GM18907 (cell line): Measurements from ENCODE around the gene IGIP.
"Not testable (repeated sequence)": the region's sequence is repeated elsewhere in the genome, so short reads cannot be mapped to it uniquely, and the experiment has no call there.

Experiments used
- ATAC-seq: cut with Tn5 transposase; IDR thresholded peaks from one replicate; pipeline ENCODE4 v1.9.1; 2021; ENCODE audit warnings: mild to moderate bottlenecking, moderate library complexity; ENCODE audit not compliant: unreplicated experiment

IGIP gene

DNA sequence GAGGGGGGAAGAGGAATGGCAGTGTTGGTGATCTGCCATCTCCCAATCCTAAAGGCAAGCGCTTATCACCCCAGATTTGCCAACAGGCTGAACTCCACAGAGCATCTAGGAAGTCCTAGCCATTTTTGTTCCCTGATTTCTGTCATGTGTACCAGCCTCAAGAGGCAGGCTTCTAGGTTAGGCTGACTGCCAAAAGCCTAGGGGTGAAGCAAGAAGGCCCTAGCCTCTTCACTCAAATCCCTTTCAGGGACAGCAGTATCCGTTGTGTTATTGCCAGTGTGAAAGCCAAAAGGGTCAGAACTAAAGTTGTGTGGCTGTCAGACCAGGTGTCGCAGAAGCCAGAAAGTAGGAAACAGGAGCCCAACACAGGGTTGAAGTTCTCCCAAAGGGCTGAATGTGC lies 14.7 kb downstream of the IGIP start:
- no peak for ATAC-seq

GRCh38 chr5:140141241-140141640 lies 15.5 kb downstream of the IGIP start:
- ATAC-seq = no peak

DNA sequence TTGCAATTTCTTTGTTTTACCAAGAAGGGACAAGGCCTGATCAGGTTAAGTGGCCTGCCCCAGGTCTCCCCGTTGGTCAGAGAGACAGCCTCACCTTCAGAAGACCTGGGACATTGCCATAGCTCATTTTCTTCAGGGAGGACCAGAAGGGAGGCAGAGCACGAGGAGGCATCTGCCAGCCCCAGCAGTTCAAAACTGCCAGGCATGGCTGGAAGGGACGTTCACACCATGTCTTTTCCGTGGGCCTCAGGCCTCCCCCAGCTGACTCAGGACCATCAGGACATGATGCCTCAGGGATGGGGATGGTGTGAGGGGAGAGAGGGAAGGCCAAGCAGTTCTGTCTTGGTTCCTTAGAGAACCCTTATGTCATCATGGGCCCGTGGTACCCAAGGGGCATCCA lies 16.5 kb downstream of the IGIP start:
- ATAC-seq = no peak

DNA sequence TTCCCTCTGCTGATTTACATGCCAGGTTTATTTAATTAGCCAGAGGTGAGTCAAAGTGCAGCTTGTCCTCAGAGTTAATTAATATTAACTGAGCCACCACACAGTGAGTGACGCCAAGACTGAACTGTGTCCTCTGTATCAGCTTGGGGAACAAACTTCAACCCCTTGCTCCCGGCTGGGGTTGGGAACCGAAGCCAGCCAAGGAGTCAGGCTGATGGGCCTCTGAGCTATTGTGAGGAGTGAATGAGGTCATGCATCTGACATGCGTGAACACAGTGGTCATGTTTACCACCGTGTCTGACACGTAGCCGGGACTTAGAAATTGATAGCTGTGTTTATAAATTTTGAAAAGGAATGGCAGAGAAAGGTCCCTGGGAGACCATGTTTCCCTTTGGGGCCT lies 17.1 kb downstream of the IGIP start:
- no peak for ATAC-seq

GRCh38 chr5:140143521-140144258 lies 18.0 kb downstream of the IGIP start:
- ATAC-seq = peak; percentile 11

- ATAC-seq = no peak
Measured at GRCh38 chr5:140145256-140145655, 19.5 kb downstream of the IGIP start.

DNA sequence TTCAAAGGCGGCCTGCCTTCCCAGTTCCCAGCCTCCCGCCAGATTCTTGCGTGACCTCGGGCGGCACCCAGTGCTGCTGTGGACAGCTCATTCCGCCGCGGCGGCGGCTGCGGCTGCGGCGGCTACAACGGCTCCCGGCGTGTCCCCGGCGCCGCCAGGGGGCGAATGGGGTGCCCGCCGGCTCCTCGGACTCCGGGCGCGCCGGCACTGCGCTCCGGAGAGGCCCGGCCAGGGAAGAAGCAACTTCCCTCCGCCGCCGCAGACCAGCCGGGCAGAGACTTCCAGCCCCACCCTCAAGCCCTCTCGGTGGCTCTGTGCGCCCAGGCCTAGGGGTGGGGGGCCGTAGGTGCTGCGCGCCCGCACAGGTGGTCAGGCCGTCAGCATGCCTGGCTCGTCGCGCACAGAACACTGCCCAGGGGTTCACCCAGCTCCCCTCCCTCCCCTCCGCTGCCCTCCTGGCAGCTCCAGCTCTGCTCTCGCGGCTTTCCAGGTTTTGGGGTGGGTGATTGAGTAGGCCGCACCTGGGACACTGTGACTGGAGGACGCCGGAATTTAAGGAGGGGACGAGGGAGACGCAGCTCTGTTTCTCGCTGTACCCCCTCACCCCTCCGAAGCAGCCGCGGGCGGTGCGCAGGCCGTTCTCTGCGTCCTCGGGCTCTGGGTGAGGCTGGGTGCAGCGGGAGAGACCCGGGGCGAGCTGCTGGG lies 20.2 kb downstream of the IGIP start:
- ATAC-seq = peak; percentile 69

DNA sequence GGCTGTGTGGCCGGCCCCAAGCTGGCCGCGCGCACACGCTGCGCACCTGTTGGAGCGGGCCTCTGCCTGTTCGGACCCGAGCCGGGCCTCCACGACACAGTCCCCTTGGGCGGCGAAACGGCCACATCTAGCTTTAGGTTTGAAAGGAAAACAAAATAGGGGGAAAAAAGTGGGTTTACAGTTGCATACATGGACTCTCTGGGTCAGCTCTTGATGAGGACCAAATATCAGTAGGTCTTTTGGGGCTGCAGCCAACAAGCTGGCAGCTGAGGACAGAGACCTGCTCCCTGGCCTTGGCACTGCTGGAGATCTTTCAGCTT lies 20.7 kb downstream of the IGIP start:
- no peak for ATAC-seq

GRCh38 chr5:140147460-140147859 lies 21.7 kb downstream of the IGIP start:
- ATAC-seq = no peak

DNA sequence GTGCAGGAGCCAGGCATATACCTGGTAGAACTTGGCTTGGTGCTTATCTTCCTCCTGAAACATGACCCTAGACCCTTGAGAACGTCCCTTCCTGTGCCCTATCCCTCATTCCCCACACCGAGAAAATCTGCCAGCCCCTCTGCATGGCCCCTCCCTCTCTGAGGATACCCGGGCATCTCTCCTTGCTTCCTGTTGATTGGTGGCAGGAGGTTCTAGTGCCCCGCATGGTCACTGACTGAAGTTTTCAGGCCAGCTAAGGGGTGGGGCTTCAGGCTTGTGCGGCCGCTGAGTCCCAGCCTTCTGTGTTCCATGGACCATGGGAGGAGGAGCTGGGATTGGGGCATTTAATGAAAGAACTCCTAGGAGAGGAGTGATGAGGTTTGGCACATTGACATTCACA lies 22.8 kb downstream of the IGIP start:
- no peak for ATAC-seq

GRCh38 chr5:140150201-140150600 lies 24.5 kb downstream of the IGIP start:
- ATAC-seq = no peak

GRCh38 chr5:140151144-140152021 lies 25.6 kb downstream of the IGIP start:
- no peak for ATAC-seq

DNA sequence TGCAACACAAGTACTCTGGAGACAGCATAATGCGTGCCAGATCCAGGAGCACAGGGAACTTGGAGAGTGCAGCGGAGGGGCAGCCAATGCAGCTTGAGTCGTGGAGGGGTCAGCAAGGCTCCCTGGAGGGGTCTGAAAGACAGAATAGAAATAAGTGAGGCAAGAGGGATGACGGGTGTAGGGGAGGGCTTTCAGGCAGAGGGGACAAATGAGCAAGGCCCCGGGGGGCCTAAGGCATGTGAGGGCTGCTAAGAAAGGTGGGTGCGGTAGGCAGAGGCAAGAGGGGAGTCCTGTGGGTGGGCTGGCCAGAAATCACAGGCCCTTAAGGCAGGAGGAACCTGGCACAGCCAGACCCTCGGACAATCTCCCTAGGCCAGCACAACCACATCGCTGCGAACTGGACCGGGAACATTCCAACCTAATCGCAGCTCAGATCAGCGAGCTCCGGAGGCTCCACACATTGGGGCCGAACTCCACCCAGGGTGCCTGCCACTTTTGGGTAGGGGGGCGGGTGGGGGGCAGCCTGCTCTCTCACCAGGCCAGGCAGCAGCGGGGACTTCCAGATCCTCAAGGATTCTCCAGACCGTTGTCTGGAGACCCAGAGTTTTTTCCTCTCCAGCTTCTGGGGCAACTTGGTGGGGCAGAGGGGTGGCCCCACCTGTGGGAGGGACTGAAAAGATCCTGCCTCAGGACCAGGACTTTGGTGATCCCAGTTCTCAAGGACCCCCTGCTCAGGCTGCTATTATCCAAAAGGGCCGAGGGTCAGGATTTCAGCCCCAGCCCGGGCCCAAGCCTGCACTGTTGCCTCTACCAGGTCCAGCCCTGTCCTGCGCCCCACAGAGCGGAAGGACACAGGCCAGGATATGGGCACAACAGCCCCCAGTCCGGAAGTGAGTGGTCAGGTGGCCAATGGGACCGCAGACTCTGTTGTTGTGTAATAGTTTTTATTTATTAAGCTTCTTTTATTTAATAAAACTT lies 26.6 kb downstream of the IGIP start:
- ATAC-seq = no peak

- ATAC-seq = no peak
Measured at GRCh38 chr5:140153255-140153654, 27.5 kb downstream of the IGIP start.

DNA sequence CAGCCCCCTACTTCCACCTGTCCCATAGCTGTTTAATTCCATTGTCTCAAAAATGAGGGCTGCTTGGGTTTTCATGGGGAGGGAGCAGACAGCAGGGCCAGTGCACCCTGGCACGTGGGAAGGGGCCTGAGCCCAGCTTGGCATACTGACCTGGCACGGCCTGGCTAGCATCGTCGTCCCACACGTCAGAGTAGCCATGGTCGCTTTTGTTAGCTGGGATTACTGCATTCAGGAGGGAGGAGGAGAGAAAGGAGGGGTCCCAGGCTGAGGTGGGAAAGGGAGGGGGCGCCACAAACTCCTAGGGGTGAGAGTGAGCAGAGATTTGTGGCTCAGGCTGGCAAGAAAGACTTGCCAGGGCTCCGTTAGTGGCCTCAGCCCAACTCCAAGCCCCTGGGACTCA lies 28.2 kb downstream of the IGIP start:
- no peak for ATAC-seq

- ATAC-seq = not testable (repeated sequence)
Measured at GRCh38 chr5:140154710-140155381, 29.1 kb downstream of the IGIP start.

DNA sequence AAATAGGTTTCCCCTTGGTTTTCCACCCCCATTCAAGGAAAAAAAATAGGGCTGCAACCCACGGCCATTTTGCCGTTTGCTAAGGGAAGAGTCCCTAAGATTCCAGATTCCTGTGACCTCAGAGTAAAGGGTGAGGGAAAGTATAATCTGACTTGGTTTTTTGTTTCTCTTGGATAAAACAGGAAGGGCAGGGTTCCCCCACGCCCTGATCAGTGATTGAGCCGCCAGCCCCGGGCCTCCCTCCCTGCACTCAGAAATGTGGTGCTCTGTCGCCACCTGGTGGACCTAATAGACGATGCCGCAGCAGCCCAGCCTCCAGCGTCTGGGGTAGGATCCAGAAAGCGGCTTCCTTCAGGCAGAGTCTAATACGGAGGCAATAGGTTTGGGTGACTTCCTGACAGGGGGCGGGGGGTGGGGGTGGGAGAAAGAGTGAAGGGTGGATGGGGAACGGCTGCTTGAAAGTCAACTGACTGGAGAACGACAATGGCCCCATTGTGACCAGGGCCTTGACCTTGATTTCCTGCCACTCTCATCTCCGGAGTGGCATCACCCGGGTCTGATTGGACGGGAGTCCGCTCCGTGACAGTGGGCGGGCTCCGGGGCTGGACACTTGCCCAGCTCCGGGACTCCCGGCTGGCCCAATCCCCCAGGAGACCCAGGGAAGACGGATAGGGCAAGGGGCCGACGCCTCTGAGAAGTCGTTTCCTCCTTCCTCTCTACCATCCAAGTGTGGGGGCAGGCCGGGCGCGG lies 31.5 kb downstream of the IGIP start:
- ATAC-seq = peak; percentile 96

- ATAC-seq = no peak
Measured at GRCh38 chr5:140159014-140159927, 33.5 kb downstream of the IGIP start.
